Mesenteric fat pad (tissue), 1 donor: Measurements from ENCODE around the gene ARSB. TPM values are rescaled to one million over a fixed set of nuclear protein-coding genes. Genes with fewer than 3 reads are reported as not detected.

ENCODE experiments used
- DNase-seq: peaks from one replicate; pipeline ENCODE4 v3.0.0-alpha.2; 2020; ENCODE audit warnings: low spot score
- total RNA-seq: library from RNA; stranded (reverse); fragmentation: NEBNext Ultra II Directional; extraction: Animal tissue kit (Norgen Biotek cat#: 25700); gene quantifications from one replicate; pipeline ENCODE4 v1.2.1, GENCODE V29; 2021
- donor health status: DM: yes; HTN: yes; CAD: no.

Gene ARSB
- total RNA-seq, 1 donor from 2014 or later, result 16.7 TPM

DNA sequence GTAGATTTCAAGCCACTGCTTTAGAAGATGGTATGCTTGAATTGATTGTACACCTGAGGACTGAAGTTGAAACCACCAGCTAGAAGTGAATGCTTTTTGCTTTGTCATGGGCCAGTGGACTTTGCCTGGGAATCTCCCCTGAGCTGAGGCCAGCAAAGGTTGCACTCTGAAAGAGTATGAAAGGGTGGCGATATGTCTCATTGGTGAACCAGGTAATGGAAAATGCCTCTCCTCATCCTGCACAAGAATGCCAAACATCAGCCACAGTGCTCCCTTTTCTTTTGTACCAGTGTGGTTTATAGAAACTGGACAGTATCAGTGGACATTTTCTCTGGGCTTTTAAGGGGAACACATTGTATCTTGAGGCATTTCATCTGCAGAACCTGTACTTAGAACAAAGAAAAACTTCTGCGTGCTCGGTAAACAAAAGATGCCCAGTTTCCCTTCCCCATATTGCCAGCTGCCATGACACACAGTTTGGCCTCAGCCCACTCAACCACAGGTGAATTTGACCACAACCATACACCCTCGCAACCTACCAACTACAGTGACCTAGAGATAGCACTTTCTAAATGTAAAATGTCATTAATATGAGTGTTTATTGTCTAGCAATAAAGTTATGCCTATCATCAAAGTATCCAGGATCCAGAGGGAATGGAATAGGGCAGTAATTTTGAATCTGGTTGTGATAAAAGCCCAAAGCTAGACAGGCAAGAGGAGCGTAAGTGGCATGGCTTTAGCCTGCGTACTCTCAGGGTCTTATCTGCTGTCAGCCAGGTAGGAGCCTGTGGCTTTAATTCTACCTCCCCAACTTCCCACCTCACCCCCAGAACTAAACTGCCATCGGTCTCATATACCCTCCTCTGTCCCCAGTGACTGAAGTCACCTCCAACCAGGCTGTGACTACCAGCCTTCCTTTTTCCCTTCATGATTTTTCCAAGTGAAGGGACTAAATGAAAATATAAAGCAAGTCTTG lies 257.0 kb downstream of the ARSB start:
- no peak for DNase-seq

Other genes starting within 250 kb of the ARSB start
- 5.2 TPM for gene DMGDH, start 84.4 kb upstream of the ARSB start, total RNA-seq
- gene BHMT2, start 84.5 kb upstream of the ARSB start, total RNA-seq, result 60.6 TPM
- 1.9 TPM for gene BHMT, start 126.5 kb upstream of the ARSB start, total RNA-seq